Gastroesophageal sphincter (tissue), 4 donors: Measurements from ENCODE around the gene CPXM2. TPM values are rescaled to one million over a fixed set of nuclear protein-coding genes. Genes with fewer than 3 reads are reported as not detected.

Source experiments
- ATAC-seq: fragments of 150-250 bp; one replicate; pipeline ENCODE4 v1.9.1; 2016; ENCODE audit warnings: mild to moderate bottlenecking, moderate library complexity
- H3K27ac ChIP-seq, 4 donors: fragments of 200-600 bp; sonication (generic) in 3 of 4; 1 replicate in 3 of 4; 2 replicates in 1 of 4; pipeline ENCODE4 v1.5.1; 2016 to 2019
- H3K27me3 ChIP-seq: fragments of 200-600 bp; sonication (generic); one replicate; pipeline ENCODE4 v1.5.1; 2019
- H3K36me3 ChIP-seq, 2 donors: fragments of 200-600 bp; sonication (generic); one replicate each; pipeline ENCODE4 v1.5.1; 2019; ENCODE audit warnings: control low read depth in 1 of 2
- H3K4me1 ChIP-seq, 3 donors: fragments of 200-600 bp; sonication (generic); 1 replicate in 2 of 3; 2 replicates in 1 of 3; pipeline ENCODE4 v1.5.1; 2016 to 2019; ENCODE audit warnings: control low read depth in 2 of 3
- H3K4me3 ChIP-seq, 2 donors: fragments of 200-600 bp; sonication (generic); one replicate each; pipeline ENCODE4 v1.5.1; 2019; ENCODE audit warnings: mild to moderate bottlenecking in 1 of 2, moderate library complexity in 1 of 2
- H3K9me3 ChIP-seq, 3 donors: fragments of 200-600 bp; sonication (generic); one replicate each; pipeline ENCODE4 v1.5.1; 2017 to 2019; ENCODE audit warnings: control low read depth in 2 of 3
- EP300 ChIP-seq: sonication (generic); formaldehyde crosslinking; IDR thresholded peaks from one replicate; pipeline ENCODE4 v1.6.1; 2017; ENCODE audit warnings: antibody characterized with exemption, mild to moderate bottlenecking
- POLR2A ChIP-seq, 2 donors: fragments of 450-650 bp; IDR thresholded peaks; one replicate each; pipeline ENCODE4 v1.6.1; 2017; ENCODE audit warnings: antibody characterized with exemption in 2 of 2, mild to moderate bottlenecking in 2 of 2, moderate library complexity in 1 of 2
- POLR2AphosphoS5 ChIP-seq: sonication (generic); formaldehyde crosslinking; IDR thresholded peaks from one replicate; pipeline ENCODE4 v1.6.1; 2017; ENCODE audit warnings: antibody characterized with exemption
- whole genome bisulfite sequencing, 2 donors: methylation state at CpG; one replicate each; pipeline ENCODE4 v1.1.5; 2018; ENCODE audit warnings: low coverage in 1 of 2; 5-methylcytosine and 5-hydroxymethylcytosine counted together
- total RNA-seq, 4 donors: library from RNA; depleted of rRNA; stranded (reverse); fragments of >200 nt; gene quantifications; one replicate each; pipeline ENCODE4 v1.1.0, GENCODE V29; 2016
- TF ChIP-seq, protein P1 (sequence below), 4 experiments: fragments of 200-600 bp in 2 of 4; fragments of 450-650 bp in 2 of 4; sonication (generic) in 1 of 4; IDR thresholded peaks; one replicate each; pipeline ENCODE4 v1.5.1; 2017 to 2019; ENCODE audit warnings: antibody characterized with exemption in 4 of 4, mild to moderate bottlenecking in 2 of 4, moderate library complexity in 2 of 4

CPXM2 gene
- total RNA-seq, 4 donors from 2014 or later = 57.1 to 165 (median 85.1) TPM

DNA sequence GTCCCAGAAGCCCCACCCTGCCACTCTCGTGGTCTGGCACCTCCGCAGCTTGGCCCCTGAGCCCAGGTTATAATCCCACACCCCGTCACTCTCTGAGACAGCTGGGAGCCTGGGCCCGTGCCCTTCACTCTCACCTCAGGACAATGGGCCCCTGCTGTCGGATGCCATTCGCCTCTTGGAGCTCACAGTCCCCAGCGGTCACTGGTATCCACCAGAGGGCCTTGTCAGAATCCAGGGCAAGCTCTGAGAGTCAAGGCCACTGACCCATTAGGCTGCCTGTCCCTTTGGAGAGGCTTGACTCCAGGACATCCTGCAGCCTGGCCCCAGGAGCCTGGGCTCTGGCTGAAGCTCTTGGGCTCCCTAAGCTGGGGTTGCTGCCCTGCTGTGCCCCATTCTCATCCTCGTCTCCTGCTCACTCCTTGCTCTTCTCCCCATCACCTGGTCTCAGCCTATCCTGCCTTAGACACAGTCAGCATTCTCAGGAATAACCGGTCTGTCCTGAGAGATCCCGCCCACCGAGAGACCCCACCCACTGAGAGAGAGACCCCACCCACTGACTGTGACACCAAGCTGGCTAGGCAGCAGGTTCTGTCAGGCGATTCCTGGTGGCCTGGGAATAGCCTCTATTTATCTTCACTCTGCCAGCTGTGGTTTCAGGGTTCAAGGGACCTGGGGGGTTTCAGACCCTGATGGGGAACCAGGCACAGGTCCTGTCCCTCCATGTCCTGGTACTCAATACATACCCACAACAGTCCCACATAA lies 27.7 kb downstream of the CPXM2 start:
- H3K4me3 ChIP-seq = no peak overlapping the region
- peaks cover 4 to 92% (median 29%) of the 10 kb centered on the region in 3 donors for H3K4me1 ChIP-seq
- H3K27me3 ChIP-seq = no peaks in the 10 kb centered on the region
- peak overlapping the region; percentile 88 to 97 (median 96) for H3K27ac ChIP-seq
- no peak for ATAC-seq
- peaks cover 0 to 12% of the 10 kb centered on the region in 2 donors for H3K36me3 ChIP-seq
- H3K9me3 ChIP-seq = no peaks in the 10 kb centered on the region
- TF ChIP-seq, protein P1, sequence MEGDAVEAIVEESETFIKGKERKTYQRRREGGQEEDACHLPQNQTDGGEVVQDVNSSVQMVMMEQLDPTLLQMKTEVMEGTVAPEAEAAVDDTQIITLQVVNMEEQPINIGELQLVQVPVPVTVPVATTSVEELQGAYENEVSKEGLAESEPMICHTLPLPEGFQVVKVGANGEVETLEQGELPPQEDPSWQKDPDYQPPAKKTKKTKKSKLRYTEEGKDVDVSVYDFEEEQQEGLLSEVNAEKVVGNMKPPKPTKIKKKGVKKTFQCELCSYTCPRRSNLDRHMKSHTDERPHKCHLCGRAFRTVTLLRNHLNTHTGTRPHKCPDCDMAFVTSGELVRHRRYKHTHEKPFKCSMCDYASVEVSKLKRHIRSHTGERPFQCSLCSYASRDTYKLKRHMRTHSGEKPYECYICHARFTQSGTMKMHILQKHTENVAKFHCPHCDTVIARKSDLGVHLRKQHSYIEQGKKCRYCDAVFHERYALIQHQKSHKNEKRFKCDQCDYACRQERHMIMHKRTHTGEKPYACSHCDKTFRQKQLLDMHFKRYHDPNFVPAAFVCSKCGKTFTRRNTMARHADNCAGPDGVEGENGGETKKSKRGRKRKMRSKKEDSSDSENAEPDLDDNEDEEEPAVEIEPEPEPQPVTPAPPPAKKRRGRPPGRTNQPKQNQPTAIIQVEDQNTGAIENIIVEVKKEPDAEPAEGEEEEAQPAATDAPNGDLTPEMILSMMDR (IDR thresholded peaks at IDR 0.05) = no peak
- TF ChIP-seq POLR2AphosphoS5 (no peak), POLR2A (IDR thresholded peaks at IDR 0.05) (no peak), EP300 (no peak)
- WGBS, 2 donors = 62% methylated on average over 3 of the region's 12 CpGs; no CpG with 5 or more reads in 1 of the 2 donors

DNA sequence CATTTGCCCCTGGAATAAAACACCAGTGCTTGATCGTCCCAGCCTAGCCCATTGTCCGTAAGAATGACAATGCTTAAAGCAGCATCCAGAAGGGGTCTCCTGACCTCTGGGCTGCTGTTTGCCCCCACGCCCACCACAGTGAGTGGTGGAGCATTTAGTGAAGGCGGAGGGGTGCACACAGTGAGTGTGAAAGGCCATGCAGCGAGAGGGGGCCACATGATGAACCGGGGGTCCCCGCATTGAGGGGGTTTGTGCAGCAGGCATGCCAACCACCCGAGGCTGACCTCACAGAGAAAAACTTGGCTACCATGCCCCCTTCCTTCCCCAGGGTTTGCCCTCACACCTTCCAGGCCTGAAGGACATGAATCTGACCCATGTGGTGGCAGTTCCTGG lies 28.4 kb downstream of the CPXM2 start:
- ATAC-seq = no peak
- Histone ChIP-seq H3K36me3 (peaks cover 0 to 12% of the 10 kb centered on the region in 2 donors), H3K9me3 (no peaks in the 10 kb centered on the region), H3K4me3 (no peak overlapping the region), H3K27me3 (no peaks in the 10 kb centered on the region), H3K27ac (peak overlapping the region; percentile 88 to 97 (median 96)), H3K4me1 (peaks cover 4 to 92% (median 35%) of the 10 kb centered on the region in 3 donors)
- TF ChIP-seq, protein P1 (IDR thresholded peaks at IDR 0.05) = no peak
- TF ChIP-seq POLR2A (IDR thresholded peaks at IDR 0.05) (no peak), POLR2AphosphoS5 (no peak), EP300 (no peak)
- no CpG with 5 or more reads among the region's 8 CpGs for WGBS, 2 donors

DNA sequence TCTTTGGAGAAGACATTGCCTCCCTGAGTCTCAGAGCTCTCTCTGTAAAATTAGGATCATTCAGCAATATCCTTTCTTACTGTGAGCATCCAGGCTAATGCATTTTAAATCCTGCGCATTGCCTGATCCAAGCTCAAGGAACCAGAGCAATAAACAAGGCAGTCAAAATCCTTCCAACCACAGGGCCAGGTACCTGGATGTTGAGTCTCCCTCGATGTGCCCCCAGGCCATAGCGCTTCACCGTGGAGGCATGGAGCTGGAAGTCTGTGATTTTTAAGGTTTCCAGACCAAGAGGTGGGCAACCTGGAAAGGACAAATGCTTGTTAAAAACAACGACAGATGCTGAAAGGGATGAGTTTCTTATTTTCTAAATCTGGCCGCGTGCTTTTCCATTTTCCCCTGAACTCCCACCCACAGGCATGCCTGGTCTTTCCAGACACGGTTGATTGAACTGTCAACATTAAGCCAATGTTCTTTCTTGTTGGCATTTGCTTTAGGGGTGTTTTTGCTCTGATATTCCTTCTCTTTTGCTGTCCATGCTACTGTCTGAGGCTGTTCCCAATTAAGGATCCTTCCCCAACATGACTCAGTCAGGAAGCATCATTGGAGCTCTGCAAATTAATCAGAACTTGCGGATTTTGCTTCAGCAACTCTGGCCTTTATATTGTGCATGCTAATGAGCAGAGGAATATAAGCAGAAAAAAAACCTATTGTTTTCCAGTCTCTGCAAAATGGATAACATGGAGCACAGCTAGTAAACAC lies 29.0 kb downstream of the CPXM2 start:
- Histone ChIP-seq H3K4me1 (peaks cover under 1 to 92% (median 32%) of the 10 kb centered on the region in 3 donors), H3K27me3 (no peaks in the 10 kb centered on the region), H3K27ac (peak overlapping the region; percentile 88 to 97 (median 96)), H3K9me3 (no peaks in the 10 kb centered on the region), H3K36me3 (peaks cover 0 to 12% of the 10 kb centered on the region in 2 donors), H3K4me3 (no peak overlapping the region)
- WGBS, 2 donors = 57 to 66% methylated on average over 6 to 8 of the region's 9 CpGs
- TF ChIP-seq POLR2AphosphoS5 (peak; percentile 39), EP300 (no peak), POLR2A (IDR thresholded peaks at IDR 0.05) (no peak)
- TF ChIP-seq, protein P1 (IDR thresholded peaks at IDR 0.05) = no peak
- no peak for ATAC-seq

DNA sequence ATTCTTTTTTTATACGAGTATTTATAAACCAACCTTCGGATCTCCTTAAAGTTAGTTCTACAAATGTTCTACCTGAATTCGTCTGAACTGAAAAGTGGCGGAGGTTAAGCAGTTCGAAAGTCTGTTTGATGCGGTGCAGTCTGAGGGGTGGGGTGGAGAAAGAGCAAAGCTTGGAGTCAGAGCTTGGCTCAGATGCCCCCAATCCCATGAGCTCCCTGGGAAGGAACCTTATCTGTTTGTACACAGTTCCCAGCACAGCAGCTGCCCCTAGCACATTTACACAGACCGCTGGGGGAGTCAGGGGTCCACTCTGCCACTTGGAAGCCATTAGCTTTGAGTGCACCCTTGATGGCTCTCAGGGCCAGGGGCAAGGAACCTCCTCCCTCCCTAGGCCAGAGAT lies 30.8 kb downstream of the CPXM2 start:
- Histone ChIP-seq H3K4me1 (peaks cover 0 to 83% (median 25%) of the 10 kb centered on the region in 3 donors), H3K27me3 (no peaks in the 10 kb centered on the region), H3K27ac (peak overlapping the region in 3 of 4 donors; percentile 88 to 96 (median 95)), H3K36me3 (peaks cover 0 to 12% of the 10 kb centered on the region in 2 donors), H3K9me3 (no peaks in the 10 kb centered on the region), H3K4me3 (no peak overlapping the region)
- no peak for ATAC-seq
- 59 to 80% methylated on average over 1 to 7 of the region's 7 CpGs for WGBS, 2 donors
- TF ChIP-seq, protein P1 (IDR thresholded peaks at IDR 0.05) = no peak
- TF ChIP-seq POLR2AphosphoS5 = no peak
- no peak for TF ChIP-seq EP300
- TF ChIP-seq POLR2A (IDR thresholded peaks at IDR 0.05) = no peak
